Urinary bladder (tissue), 4 donors: ENCODE data around the gene DGAT2. TPM values are rescaled to one million over a fixed set of nuclear protein-coding genes. Genes with fewer than 3 reads are reported as not detected.
"Not testable (repeated sequence)": the region's sequence is repeated elsewhere in the genome, so short reads cannot be mapped to it uniquely, and the experiment has no call there.

Experiments used
- DNase-seq: peaks from one replicate; pipeline ENCODE4 v3.0.0-alpha.2; 2015; ENCODE audit errors: extremely low spot score
- H3K27ac ChIP-seq: one replicate; pipeline ENCODE4 v1.5.1; 2013; ENCODE audit warnings: low read depth, mild to moderate bottlenecking, moderate library complexity
- H3K36me3 ChIP-seq: one replicate; pipeline ENCODE4 v1.6.1; 2013; ENCODE audit warnings: mild to moderate bottlenecking, moderate library complexity; ENCODE audit not compliant: insufficient read depth
- H3K4me1 ChIP-seq: one replicate; pipeline ENCODE4 v1.6.1; 2013; ENCODE audit warnings: mild to moderate bottlenecking, moderate library complexity; ENCODE audit not compliant: insufficient read depth
- H3K4me3 ChIP-seq: one replicate; pipeline ENCODE4 v1.5.1; 2013; ENCODE audit warnings: low read depth, low read length
- WGBS: extraction: QIAGEN DNeasy Blood & Tissue Kit; methylation state at CpG from one replicate; pipeline ENCODE4 v1.1.7; 2013; 5-methylcytosine and 5-hydroxymethylcytosine counted together
- polyA plus RNA-seq: library from polyadenylated mRNA; stranded (reverse); fragments of 200-250 nt; gene quantifications from one replicate; pipeline ENCODE4 v1.2.3, GENCODE V29; 2013
- total RNA-seq: library from RNA; depleted of rRNA; stranded (reverse); fragments of >200 nt; gene quantifications from one replicate; pipeline ENCODE4 v1.2.3, GENCODE V29; 2014
- donor health status: healthy with polysubstance abuse.
- donor health status: healthy.

DGAT2 gene
- total and polyA plus RNA-seq, 2 donors: 9.5 to 19.4 TPM

DNA sequence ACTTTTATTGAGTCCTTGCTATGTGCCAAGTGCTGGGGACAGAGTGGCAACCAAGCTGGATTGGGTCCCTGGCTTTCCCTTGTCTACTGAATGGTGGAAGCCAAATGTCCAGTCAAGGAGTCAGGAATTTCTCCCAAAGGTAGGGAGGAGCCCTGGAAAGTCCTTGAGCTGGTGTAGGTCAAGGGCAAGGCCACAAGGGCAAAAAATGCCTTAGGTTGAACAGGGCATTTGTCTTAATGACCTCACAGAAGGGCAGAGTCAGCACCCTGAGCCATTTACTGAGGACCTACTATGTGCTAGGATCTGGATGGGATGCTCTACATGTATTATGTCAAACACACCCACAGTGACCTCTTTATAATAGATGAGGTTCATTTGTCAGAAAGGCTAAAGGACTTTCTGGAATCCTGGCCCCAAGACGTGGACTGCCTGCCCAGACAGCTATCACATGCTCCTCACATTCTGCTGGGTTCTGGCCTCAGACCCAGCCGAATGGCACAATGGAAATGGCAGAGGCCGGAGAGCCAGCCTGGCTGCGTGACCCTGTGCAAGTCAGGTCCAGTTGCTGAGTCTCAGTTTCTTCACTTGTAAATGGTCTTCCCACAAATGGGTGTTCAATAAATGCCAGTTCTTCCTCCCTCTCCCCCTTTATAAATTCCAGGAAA is 33.3 kb upstream of the DGAT2 start:
- H3K4me3 ChIP-seq: no peak overlapping the region
- H3K4me1 ChIP-seq: no peaks in the 10 kb centered on the region
- 94% methylated on average over 4 of the region's 4 CpGs for WGBS
- no peaks in the 10 kb centered on the region for H3K36me3 ChIP-seq
- DNase-seq: no peak
- H3K27ac ChIP-seq: no peak overlapping the region

DNA sequence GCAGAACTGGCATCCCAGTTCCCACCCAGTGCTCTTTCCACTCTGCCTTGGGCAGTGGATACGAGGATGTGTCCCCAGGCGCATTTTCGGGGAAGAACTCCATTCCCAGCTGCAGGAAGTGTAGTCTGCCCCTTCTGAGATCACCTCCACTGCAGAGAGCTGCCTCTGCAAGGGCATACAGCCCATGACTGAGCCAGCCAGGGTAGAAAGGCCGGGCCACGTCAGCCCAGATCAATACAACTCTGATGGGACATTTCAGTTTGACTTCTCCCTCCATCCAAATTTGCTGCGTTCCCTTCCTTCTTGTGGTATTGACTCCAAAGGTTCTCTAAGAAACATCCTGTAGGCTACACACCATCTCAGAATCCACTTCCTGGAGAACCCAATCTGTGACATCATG is 31.3 kb upstream of the DGAT2 start:
- Histone ChIP-seq H3K27ac (no peak overlapping the region), H3K36me3 (no peaks in the 10 kb centered on the region), H3K4me1 (no peaks in the 10 kb centered on the region), H3K4me3 (no peak overlapping the region)
- 90% methylated on average over 6 of the region's 6 CpGs for WGBS
- no peak for DNase-seq

GRCh38 chr11:75740681-75741080 is 27.9 kb upstream of the DGAT2 start:
- WGBS: 94% methylated on average over 1 of the region's 1 CpG
- Histone ChIP-seq H3K36me3 (no peaks in the 10 kb centered on the region), H3K4me1 (no peaks in the 10 kb centered on the region), H3K4me3 (no peak overlapping the region), H3K27ac (no peak overlapping the region)
- no peak for DNase-seq

- H3K4me3 ChIP-seq, H3K4me1 ChIP-seq, DNase-seq, H3K27ac ChIP-seq, H3K36me3 ChIP-seq: not testable (repeated sequence)
- 99% methylated on average over 4 of the region's 4 CpGs for WGBS
Observed at GRCh38 chr11:75743159-75743558, 25.4 kb upstream of the DGAT2 start.

DNA sequence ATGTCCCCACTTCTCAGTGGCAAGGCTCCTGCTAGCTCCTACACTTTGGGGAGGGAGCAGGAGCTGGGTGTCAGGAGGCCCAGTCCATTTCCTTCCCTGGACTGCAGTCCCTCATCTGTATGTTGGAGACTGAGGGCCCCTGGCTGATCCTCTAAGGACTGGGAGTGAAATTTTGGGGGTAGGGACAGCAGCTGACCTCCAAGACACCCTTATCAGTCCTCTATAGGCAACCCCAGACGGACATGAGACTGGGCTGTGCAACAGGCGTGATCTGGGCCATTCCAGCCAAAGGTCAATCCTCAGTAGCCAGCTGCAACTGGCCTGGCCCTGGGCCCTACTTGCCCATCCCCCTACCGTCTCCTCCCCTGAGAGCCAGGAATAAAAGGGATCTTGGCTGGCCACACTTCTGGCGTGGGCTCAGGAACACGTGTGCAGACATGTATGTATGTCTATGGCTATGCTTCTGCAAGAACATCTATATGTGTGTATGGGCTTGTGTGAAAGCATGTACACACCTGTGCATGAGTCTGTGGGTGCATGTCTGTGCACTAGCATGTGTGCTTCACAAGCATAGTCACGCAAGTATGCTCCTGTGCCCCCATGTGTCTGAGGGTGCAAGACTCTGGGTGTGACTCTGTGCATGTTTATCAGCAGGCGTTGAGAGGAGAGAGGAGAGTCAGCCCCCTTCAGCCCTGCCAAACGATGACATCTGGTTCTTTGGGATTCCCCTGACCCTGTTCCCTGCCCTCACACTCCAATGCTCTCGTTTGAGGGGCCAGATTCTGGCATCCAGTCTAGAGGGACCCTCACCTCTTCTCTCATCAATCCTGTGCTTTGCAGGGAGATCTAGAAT is 24.6 kb upstream of the DGAT2 start:
- no peak for DNase-seq
- Histone ChIP-seq H3K36me3 (no peaks in the 10 kb centered on the region), H3K4me3 (no peak overlapping the region), H3K4me1 (no peaks in the 10 kb centered on the region), H3K27ac (no peak overlapping the region)
- 46% methylated on average over 9 of the region's 9 CpGs for WGBS

GRCh38 chr11:75745807-75746206 is 22.8 kb upstream of the DGAT2 start:
- no peaks in the 10 kb centered on the region for H3K4me1 ChIP-seq
- 88% methylated on average over 5 of the region's 5 CpGs for whole genome bisulfite sequencing
- no peak for DNase-seq
- no peaks in the 10 kb centered on the region for H3K36me3 ChIP-seq
- no peak overlapping the region for H3K4me3 ChIP-seq
- no peak overlapping the region for H3K27ac ChIP-seq

DNA sequence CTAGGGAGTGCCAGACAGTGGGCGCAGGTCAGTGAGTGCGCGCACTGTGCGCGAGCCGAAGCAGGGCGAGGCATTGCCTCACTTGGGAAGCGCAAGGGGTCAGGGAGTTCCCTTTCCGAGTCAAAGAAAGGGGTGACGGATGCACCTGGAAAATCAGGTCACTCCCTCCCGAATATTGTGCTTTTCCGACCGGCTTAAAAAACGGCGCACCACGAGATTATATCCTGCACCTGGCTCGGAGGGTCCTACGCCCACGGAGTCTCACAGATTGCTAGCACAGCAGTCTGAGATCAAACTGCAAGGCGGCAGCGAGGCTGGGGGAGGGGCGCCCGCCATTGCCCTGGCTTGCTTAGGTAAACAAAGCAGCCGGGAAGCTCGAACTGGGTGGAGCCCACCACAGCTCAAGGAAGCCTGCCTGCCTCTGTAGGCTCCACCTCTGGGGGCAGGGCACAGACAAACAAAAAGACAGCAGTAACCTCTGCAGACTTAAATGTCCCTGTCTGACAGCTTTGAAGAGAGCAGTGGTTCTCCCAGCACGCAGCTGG is 19.8 kb upstream of the DGAT2 start:
- not testable (repeated sequence) for H3K4me1 ChIP-seq, H3K27ac ChIP-seq, H3K36me3 ChIP-seq, H3K4me3 ChIP-seq, DNase-seq
- WGBS: 60% methylated on average over 17 of the region's 26 CpGs

DNA sequence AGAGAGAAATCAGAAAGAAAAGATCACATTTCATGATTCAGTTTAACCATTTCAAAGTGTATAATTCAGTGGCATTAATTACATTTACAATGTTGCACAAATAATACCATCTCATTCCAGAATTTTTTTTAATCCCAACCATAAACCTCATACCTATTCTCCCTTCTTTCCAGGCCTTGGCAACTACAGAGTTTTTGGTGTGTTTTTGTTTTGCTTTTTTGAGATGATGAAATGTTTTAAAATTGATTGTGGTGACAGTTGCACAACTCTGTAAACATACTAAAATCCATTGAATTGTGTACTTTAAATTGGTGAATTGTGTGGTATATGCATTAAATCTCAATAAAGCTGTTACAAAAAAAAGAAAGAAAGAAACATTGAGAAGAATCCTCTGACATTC is 13.6 kb upstream of the DGAT2 start:
- not testable (repeated sequence) for H3K4me3 ChIP-seq, DNase-seq, H3K27ac ChIP-seq, H3K4me1 ChIP-seq, H3K36me3 ChIP-seq

GRCh38 chr11:75757651-75758050 is 10.9 kb upstream of the DGAT2 start:
- no peaks in the 10 kb centered on the region for H3K36me3 ChIP-seq
- H3K4me3 ChIP-seq: no peak overlapping the region
- H3K4me1 ChIP-seq: no peaks in the 10 kb centered on the region
- WGBS: 70% methylated on average over 2 of the region's 2 CpGs
- no peak overlapping the region for H3K27ac ChIP-seq
- no peak for DNase-seq

DNA sequence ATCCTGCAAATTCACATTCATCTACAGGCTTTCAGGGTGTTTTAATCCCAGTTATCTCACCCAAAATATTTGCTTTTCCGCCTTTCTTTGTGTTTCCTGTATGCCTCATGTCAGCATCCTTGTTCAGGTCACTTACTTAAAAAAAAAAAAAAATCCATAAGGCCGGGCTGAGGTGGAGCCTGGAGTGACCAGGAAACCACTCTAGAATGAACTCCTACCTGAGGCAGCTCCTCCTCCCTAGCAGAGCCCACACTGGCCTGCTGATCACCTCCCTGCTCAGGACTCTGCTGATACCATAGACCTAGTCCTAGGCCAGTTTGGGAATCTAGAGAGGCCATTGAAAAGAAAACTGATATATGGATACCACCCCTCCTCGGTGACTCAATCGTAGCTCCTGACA is 8.7 kb upstream of the DGAT2 start:
- Histone ChIP-seq H3K36me3 (no peaks in the 10 kb centered on the region), H3K4me1 (no peaks in the 10 kb centered on the region), H3K4me3 (no peak overlapping the region), H3K27ac (no peak overlapping the region)
- DNase-seq: no peak
- WGBS: 83% methylated on average over 4 of the region's 4 CpGs

- DNase-seq: no peak
- H3K27ac ChIP-seq: no peak overlapping the region
- no peaks in the 10 kb centered on the region for H3K36me3 ChIP-seq
- H3K4me3 ChIP-seq: no peak overlapping the region
- H3K4me1 ChIP-seq: no peaks in the 10 kb centered on the region
Observed at GRCh38 chr11:75760243-75760642, 8.3 kb upstream of the DGAT2 start.

GRCh38 chr11:75760710-75761493 is 7.7 kb upstream of the DGAT2 start:
- 90% methylated on average over 3 of the region's 3 CpGs for WGBS
- Histone ChIP-seq H3K4me1 (no peaks in the 10 kb centered on the region), H3K4me3 (no peak overlapping the region), H3K36me3 (no peaks in the 10 kb centered on the region), H3K27ac (no peak overlapping the region)
- DNase-seq: no peak

DNA sequence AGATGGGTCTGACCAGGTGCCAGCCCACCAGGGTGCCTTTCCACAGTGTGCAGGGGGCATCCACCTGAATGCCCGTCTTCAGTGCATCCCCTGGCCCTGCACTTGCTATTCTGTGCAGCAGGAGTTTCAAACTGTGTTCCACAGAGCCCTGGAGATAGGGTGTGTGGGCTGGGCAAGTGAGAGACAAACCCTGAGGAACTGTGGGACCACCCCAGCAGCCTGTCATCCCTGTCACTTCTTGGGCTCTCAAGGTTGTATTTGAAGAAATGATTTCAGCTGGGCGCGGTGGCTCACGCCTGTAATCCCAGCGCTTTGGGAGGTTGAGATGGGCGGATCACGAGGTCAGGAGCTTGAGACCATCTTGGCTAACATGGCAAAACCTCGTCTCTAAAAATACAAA is 6.4 kb upstream of the DGAT2 start:
- no peak for DNase-seq
- WGBS: 94% methylated on average over 8 of the region's 8 CpGs
- Histone ChIP-seq H3K27ac (no peak overlapping the region), H3K36me3 (no peaks in the 10 kb centered on the region), H3K4me1 (no peaks in the 10 kb centered on the region), H3K4me3 (no peak overlapping the region)
